Measurements from ENCODE around the gene TPPP.

DNA sequence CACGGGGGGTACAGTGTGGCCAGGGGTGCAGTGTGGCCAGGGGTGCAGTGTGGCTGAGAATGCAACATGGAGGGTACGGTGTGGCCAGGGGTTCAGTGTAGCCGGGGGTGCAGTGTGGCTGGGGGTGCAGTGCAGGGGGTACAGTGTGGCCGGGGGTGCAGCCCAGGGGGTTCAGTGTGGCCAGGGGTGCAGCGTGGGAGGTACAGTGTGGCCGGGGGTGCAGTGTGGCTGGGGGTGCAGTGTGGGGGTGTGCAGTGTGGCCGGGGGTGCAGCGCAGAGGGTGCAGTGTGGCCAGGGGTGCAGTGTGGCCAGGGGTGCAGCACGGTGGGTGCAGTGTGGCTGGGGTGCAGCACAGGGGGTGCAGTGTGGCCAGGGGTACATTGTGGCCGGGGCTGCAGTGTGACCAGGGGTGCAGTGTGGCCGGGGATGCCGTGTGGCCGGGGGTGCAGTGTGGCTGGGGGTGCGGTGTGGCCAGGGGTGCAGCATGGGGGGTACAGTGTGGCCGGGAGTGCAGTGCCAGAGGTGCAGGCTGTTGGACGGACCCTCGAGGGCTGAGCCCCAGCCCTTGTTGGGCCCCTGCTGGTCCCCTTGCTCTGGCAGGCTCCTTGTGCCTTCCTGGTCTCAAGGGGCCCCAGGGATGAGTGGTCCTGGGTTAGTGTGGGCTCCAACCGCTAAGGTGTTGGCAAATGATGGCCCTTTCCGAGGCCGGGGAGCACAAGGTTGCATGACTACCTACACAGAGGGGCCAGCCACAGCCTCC lies 17.9 kb downstream of the TPPP start:
- TF ChIP-seq, protein P1, sequence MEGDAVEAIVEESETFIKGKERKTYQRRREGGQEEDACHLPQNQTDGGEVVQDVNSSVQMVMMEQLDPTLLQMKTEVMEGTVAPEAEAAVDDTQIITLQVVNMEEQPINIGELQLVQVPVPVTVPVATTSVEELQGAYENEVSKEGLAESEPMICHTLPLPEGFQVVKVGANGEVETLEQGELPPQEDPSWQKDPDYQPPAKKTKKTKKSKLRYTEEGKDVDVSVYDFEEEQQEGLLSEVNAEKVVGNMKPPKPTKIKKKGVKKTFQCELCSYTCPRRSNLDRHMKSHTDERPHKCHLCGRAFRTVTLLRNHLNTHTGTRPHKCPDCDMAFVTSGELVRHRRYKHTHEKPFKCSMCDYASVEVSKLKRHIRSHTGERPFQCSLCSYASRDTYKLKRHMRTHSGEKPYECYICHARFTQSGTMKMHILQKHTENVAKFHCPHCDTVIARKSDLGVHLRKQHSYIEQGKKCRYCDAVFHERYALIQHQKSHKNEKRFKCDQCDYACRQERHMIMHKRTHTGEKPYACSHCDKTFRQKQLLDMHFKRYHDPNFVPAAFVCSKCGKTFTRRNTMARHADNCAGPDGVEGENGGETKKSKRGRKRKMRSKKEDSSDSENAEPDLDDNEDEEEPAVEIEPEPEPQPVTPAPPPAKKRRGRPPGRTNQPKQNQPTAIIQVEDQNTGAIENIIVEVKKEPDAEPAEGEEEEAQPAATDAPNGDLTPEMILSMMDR (conservative IDR thresholded peaks at IDR 0.05; ENCODE audit: low read depth in 2 of 2) = no peak
- TF ChIP-seq JUNB (IDR thresholded peaks at IDR 0.05; ENCODE audit: unreplicated experiment) (no peak), CREB1 (CRISPR knock-in tag; IDR thresholded peaks at IDR 0.05; ENCODE audit: low read depth) (no peak)

Measured in GM23338 (cell line).